ENCODE data around the gene MAGI3.

DNA sequence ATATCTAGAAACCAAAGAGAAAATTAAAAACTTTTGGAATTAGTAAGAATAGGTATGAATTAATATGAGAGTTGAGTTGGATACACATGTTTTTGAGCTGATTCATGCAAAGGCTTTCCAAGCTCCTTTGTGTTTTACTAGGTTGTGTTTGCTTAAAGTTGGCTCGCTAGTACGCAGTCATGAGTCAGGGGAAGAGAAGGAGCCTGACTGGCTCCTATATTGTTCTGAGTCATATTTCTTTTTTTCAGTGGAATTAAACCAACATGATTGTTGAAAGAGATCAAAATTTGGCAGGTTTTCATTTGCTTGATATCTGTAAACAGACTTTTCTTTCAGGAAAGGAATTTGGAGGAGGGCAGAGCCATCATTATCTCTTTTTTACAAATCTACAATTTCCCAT lies 66.7 kb downstream of the MAGI3 start:
- TF ChIP-seq, protein P1, sequence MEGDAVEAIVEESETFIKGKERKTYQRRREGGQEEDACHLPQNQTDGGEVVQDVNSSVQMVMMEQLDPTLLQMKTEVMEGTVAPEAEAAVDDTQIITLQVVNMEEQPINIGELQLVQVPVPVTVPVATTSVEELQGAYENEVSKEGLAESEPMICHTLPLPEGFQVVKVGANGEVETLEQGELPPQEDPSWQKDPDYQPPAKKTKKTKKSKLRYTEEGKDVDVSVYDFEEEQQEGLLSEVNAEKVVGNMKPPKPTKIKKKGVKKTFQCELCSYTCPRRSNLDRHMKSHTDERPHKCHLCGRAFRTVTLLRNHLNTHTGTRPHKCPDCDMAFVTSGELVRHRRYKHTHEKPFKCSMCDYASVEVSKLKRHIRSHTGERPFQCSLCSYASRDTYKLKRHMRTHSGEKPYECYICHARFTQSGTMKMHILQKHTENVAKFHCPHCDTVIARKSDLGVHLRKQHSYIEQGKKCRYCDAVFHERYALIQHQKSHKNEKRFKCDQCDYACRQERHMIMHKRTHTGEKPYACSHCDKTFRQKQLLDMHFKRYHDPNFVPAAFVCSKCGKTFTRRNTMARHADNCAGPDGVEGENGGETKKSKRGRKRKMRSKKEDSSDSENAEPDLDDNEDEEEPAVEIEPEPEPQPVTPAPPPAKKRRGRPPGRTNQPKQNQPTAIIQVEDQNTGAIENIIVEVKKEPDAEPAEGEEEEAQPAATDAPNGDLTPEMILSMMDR (IDR thresholded peaks at IDR 0.05): no peak
- TF ChIP-seq POLR2A (IDR thresholded peaks at IDR 0.05): no peak
